CD4-positive, alpha-beta T cell treated with Interleukin-1 beta for 1 hour (primary cell): ENCODE data around the gene ZNF584.

Experiments used
- DNase-seq, 2 donors: peaks; one replicate each; pipeline ENCODE4 v3.0.0-alpha.2; 2020 to 2022

ZNF584 gene

GRCh38 chr19:58466760-58467589, 58.5 kb downstream of the ZNF584 start, which contains the start of gene ZNF324:
ZNF324 (plus strand) TSS chr19:58467080; CDS start chr19:58469186, 2,106 bp downstream.
- peak; percentile 96 for DNase-seq
